ENCODE results near the gene KRT33B. TPM values are rescaled to one million over a fixed set of nuclear protein-coding genes. Genes with fewer than 3 reads are reported as not detected.

The KRT33B gene
- polyA plus RNA-seq, 1 donor (not counting 4 experiments of a cell fraction or from before 2014, with no cell fraction given) = 0.21 TPM

DNA sequence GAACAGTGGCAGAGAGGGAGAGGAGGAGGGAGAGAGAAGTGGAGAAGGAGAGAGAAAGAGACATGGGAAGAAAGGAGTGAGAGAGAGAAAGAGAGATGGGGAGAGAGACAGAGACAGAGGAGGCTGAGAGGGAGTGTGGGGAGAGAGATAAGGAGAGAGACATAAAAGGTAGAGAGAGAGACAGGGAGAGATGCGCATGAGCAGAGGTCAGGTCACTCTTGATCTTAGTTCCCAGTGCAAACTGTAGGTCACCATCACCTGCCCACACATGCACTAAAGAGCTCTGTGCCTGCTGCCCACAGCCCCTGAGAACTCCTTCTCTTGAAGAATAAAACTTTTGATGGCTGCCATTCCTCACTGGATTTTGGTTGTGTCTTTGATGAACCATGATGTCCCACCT is 33.9 kb downstream of the KRT33B start:
- no peaks in the 10 kb centered on the region for H3K36me3 ChIP-seq (ENCODE audit: control insufficient read depth in 2 of 2, extremely low read depth in 1 of 2, insufficient read depth in 2 of 2, low read length in 2 of 2)
- no peak for DNase-seq (ENCODE audit: low read depth, low spot score)
- no peaks in the 10 kb centered on the region for H3K9me1 ChIP-seq (ENCODE audit: control insufficient read depth, extremely low read depth, insufficient read depth, low read length)
- H3K79me2 ChIP-seq (ENCODE audit: control insufficient read depth, insufficient read depth, low read length) = no peaks in the 10 kb centered on the region
- no peak overlapping the region for H3K4me2 ChIP-seq (ENCODE audit: control insufficient read depth, extremely low read depth, insufficient read depth, low read depth, low read length)
- TF ChIP-seq, protein P1, sequence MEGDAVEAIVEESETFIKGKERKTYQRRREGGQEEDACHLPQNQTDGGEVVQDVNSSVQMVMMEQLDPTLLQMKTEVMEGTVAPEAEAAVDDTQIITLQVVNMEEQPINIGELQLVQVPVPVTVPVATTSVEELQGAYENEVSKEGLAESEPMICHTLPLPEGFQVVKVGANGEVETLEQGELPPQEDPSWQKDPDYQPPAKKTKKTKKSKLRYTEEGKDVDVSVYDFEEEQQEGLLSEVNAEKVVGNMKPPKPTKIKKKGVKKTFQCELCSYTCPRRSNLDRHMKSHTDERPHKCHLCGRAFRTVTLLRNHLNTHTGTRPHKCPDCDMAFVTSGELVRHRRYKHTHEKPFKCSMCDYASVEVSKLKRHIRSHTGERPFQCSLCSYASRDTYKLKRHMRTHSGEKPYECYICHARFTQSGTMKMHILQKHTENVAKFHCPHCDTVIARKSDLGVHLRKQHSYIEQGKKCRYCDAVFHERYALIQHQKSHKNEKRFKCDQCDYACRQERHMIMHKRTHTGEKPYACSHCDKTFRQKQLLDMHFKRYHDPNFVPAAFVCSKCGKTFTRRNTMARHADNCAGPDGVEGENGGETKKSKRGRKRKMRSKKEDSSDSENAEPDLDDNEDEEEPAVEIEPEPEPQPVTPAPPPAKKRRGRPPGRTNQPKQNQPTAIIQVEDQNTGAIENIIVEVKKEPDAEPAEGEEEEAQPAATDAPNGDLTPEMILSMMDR (optimal IDR thresholded peaks at IDR 0.05 in 1 of 3, IDR thresholded peaks at IDR 0.05 in 1 of 3, conservative IDR thresholded peaks at IDR 0.05 in 1 of 3; ENCODE audit: extremely low read depth in 1 of 3, insufficient read depth in 2 of 3, low read length in 3 of 3) = no peak
- TF ChIP-seq EZH2 (IDR thresholded peaks at IDR 0.05; ENCODE audit: low read length) = no peak
- H3K4me1 ChIP-seq (ENCODE audit: control insufficient read depth, extremely low read depth, insufficient read depth, low read length) = peaks cover 15% of the 10 kb centered on the region
- H3K27ac ChIP-seq (ENCODE audit: control insufficient read depth, insufficient read depth, low read length) = no peak overlapping the region
- no peaks in the 10 kb centered on the region for H3K9me3 ChIP-seq (ENCODE audit: control insufficient read depth, low read depth, low read length)
- no peak overlapping the region for H3K4me3 ChIP-seq (ENCODE audit: control insufficient read depth in 2 of 3, extremely low read depth in 1 of 3, insufficient read depth in 2 of 3, low read depth in 1 of 3, low read length in 3 of 3)
- no peak for FAIRE-seq
- no peaks in the 10 kb centered on the region for H3K27me3 ChIP-seq (ENCODE audit: control insufficient read depth, extremely low read depth, insufficient read depth, low read length)
- dilution Hi-C loops (cut with MboI; ENCODE audit: extremely low pct_ligation_motif_present, low sequenced_read_pairs) = no loop called here
- no peak overlapping the region for H2AFZ ChIP-seq (ENCODE audit: control insufficient read depth, low read length)
- no peak overlapping the region for H3K9ac ChIP-seq (ENCODE audit: control insufficient read depth, extremely low read depth, insufficient read depth, low read length)
- H4K20me1 ChIP-seq (ENCODE audit: control insufficient read depth, extremely low read depth, insufficient read depth, low read length) = no peaks in the 10 kb centered on the region

DNA sequence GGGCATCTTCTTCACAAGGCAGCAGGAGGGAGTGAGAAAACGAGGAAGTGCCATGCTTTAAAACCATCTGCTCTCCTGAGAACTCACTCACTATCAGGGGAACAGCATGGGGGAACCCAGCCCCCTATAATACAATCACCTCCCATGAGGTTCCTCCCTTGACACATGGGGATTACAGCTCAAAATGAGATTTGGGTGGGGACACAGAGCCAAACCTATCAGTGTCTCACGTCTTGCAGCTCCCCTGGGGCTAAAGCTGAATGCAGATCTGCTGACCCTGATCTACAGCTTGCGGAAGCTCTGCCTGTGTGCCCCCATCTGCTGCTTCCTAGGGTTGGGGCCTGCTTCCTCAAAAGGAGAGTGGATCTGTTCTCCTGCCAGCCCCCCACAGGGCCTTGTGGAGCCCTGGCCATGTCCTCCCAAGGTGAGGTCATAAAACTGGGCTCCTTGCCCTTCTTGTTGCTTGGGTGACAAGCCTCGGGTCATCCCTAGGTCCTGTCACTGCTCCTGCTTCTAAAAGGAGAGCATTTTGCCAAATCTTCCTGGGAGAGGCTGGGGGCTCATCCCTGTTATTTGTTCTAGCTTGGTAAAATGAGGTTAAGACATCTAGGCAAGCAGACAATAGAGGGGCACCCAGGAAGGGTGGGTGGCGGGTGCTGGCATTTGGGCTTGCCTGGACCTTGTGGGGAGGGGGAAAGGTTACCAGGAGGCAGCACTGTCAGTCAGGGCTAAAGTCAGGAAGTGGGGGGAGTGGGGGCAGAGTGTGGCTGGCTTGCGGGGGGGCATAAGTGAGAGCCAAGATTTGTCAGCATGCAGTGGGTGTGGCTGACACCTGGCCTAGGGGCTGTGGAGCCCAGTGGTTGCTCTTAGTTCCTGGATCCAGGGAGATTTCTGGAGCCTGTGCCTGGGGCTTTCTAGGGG is 35.0 kb downstream of the KRT33B start:
- H2AFZ ChIP-seq (ENCODE audit: control insufficient read depth, low read length) = no peak overlapping the region
- TF ChIP-seq EZH2 (IDR thresholded peaks at IDR 0.05; ENCODE audit: low read length) = no peak
- TF ChIP-seq, protein P1 (optimal IDR thresholded peaks at IDR 0.05 in 1 of 3, IDR thresholded peaks at IDR 0.05 in 1 of 3, conservative IDR thresholded peaks at IDR 0.05 in 1 of 3; ENCODE audit: extremely low read depth in 1 of 3, insufficient read depth in 2 of 3, low read length in 3 of 3) = no peak
- no peaks in the 10 kb centered on the region for H3K9me3 ChIP-seq (ENCODE audit: control insufficient read depth, low read depth, low read length)

More for the DNA sequence above, 35.0 kb downstream of the KRT33B start:
- Histone ChIP-seq H3K4me1 (ENCODE audit: control insufficient read depth, extremely low read depth, insufficient read depth, low read length) (peaks cover 11% of the 10 kb centered on the region), H3K27me3 (ENCODE audit: control insufficient read depth, extremely low read depth, insufficient read depth, low read length) (no peaks in the 10 kb centered on the region), H3K4me3 (ENCODE audit: control insufficient read depth in 2 of 3, extremely low read depth in 1 of 3, insufficient read depth in 2 of 3, low read depth in 1 of 3, low read length in 3 of 3) (no peak overlapping the region), H4K20me1 (ENCODE audit: control insufficient read depth, extremely low read depth, insufficient read depth, low read length) (no peaks in the 10 kb centered on the region), H3K9ac (ENCODE audit: control insufficient read depth, extremely low read depth, insufficient read depth, low read length) (no peak overlapping the region), H3K4me2 (ENCODE audit: control insufficient read depth, extremely low read depth, insufficient read depth, low read depth, low read length) (no peak overlapping the region), H3K9me1 (ENCODE audit: control insufficient read depth, extremely low read depth, insufficient read depth, low read length) (no peaks in the 10 kb centered on the region), H3K36me3 (ENCODE audit: control insufficient read depth in 2 of 2, extremely low read depth in 1 of 2, insufficient read depth in 2 of 2, low read length in 2 of 2) (no peaks in the 10 kb centered on the region), H3K79me2 (ENCODE audit: control insufficient read depth, insufficient read depth, low read length) (no peaks in the 10 kb centered on the region), H3K27ac (ENCODE audit: control insufficient read depth, insufficient read depth, low read length) (no peak overlapping the region)
- dilution Hi-C loops (cut with MboI; ENCODE audit: extremely low pct_ligation_motif_present, low sequenced_read_pairs) = no loop called here
- FAIRE-seq (no peak), DNase-seq (ENCODE audit: low read depth, low spot score) (no peak)
